H9 (cell line): ENCODE results near the gene ADA. TPM values are rescaled to one million over a fixed set of nuclear protein-coding genes. Genes with fewer than 3 reads are reported as not detected.

Experiments used
- DNase-seq: peaks from one replicate; pipeline ENCODE4 v3.0.0-alpha.2; 2017
- H2AFZ ChIP-seq: one replicate; pipeline ENCODE4 v1.6.1; 2013; ENCODE audit warnings: mild to moderate bottlenecking, low read length, control low read depth, moderate library complexity
- H2AK5ac ChIP-seq: 2 replicates; pipeline ENCODE4 v1.6.1; 2013; ENCODE audit warnings: low read length, control low read depth, mixed read lengths; ENCODE audit not compliant: insufficient read length
- H2BK120ac ChIP-seq: one replicate; pipeline ENCODE4 v1.6.1; 2013; ENCODE audit warnings: low read depth, mild to moderate bottlenecking, low read length, control low read depth, inconsistent platforms; ENCODE audit not compliant: poor library complexity, severe bottlenecking
- H2BK12ac ChIP-seq: 2 replicates; pipeline ENCODE4 v1.6.1; 2013; ENCODE audit warnings: low read length, control low read depth, mixed read lengths, low read depth; ENCODE audit not compliant: insufficient read length
- H2BK15ac ChIP-seq: 2 replicates; pipeline ENCODE4 v1.6.1; 2013; ENCODE audit warnings: low read depth, low read length, control low read depth
- H2BK20ac ChIP-seq: one replicate; pipeline ENCODE4 v1.6.1; 2013; ENCODE audit warnings: low read depth, mild to moderate bottlenecking, low read length, control low read depth, inconsistent platforms; ENCODE audit not compliant: poor library complexity, severe bottlenecking
- H2BK5ac ChIP-seq: 2 replicates; pipeline ENCODE4 v1.6.1; 2013; ENCODE audit warnings: low read length, control low read depth, mixed read lengths; ENCODE audit not compliant: insufficient read length
- H3K14ac ChIP-seq: 2 replicates; pipeline ENCODE4 v1.6.1; 2013; ENCODE audit warnings: low read length, control low read depth; ENCODE audit not compliant: insufficient read depth
- H3K18ac ChIP-seq: 2 replicates; pipeline ENCODE4 v1.6.1; 2013; ENCODE audit warnings: low read depth, mild to moderate bottlenecking, mixed read lengths, low read length, control low read depth; ENCODE audit not compliant: insufficient read length
- H3K23ac ChIP-seq: 2 replicates; pipeline ENCODE4 v1.6.1; 2013; ENCODE audit warnings: low read length, control low read depth, mixed read lengths, low read depth; ENCODE audit not compliant: insufficient read length
- H3K23me2 ChIP-seq: 2 replicates; pipeline ENCODE4 v1.6.1; 2013; ENCODE audit warnings: low read depth, mild to moderate bottlenecking, mixed read lengths, low read length, control low read depth; ENCODE audit not compliant: insufficient read length, poor library complexity, severe bottlenecking
- H3K27ac ChIP-seq: 2 replicates; pipeline ENCODE4 v1.5.1; 2013; ENCODE audit warnings: low read length, control low read depth, mixed read lengths, low read depth; ENCODE audit not compliant: insufficient read length
- H3K27me3 ChIP-seq: 2 replicates; pipeline ENCODE4 v1.6.1; 2013; ENCODE audit warnings: low read length, control low read depth, inconsistent platforms; ENCODE audit not compliant: insufficient read depth
- H3K4ac ChIP-seq: 2 replicates; pipeline ENCODE4 v1.6.1; 2013; ENCODE audit warnings: low read depth, mild to moderate bottlenecking, control low read depth, inconsistent platforms, low read length, moderate library complexity
- H3K4me1 ChIP-seq: 2 replicates; pipeline ENCODE4 v1.6.1; 2013; ENCODE audit warnings: low read length, control low read depth, inconsistent platforms; ENCODE audit not compliant: insufficient read depth
- H3K4me2 ChIP-seq: 2 replicates; pipeline ENCODE4 v1.6.1; 2013; ENCODE audit warnings: low read length, control low read depth, mixed read lengths; ENCODE audit not compliant: insufficient read length, insufficient read depth
- H3K56ac ChIP-seq: 2 replicates; pipeline ENCODE4 v1.6.1; 2013; ENCODE audit warnings: low read depth, mild to moderate bottlenecking, mixed read lengths, low read length, control low read depth; ENCODE audit not compliant: insufficient read length
- H3K79me1 ChIP-seq: 2 replicates; pipeline ENCODE4 v1.6.1; 2013; ENCODE audit warnings: low read depth, mild to moderate bottlenecking, moderate library complexity, low read length, control low read depth, inconsistent platforms; ENCODE audit not compliant: insufficient read depth, poor library complexity, severe bottlenecking
- H3K79me2 ChIP-seq: 2 replicates; pipeline ENCODE4 v1.6.1; 2013; ENCODE audit warnings: low read length, control low read depth, inconsistent platforms; ENCODE audit not compliant: insufficient read depth
- H3K9ac ChIP-seq: 2 replicates; pipeline ENCODE4 v1.6.1; 2013; ENCODE audit warnings: low read length, control low read depth, mixed read lengths; ENCODE audit not compliant: insufficient read length; ENCODE audit errors: extremely low read depth
- H3K9me3 ChIP-seq: one replicate; pipeline ENCODE4 v1.6.1; 2013; ENCODE audit warnings: low read depth, low read length, inconsistent platforms; ENCODE audit not compliant: control insufficient read depth
- H3T11ph ChIP-seq: one replicate; pipeline ENCODE4 v1.6.1; 2013; ENCODE audit warnings: mild to moderate bottlenecking, low read length, control low read depth, inconsistent platforms
- H4K20me1 ChIP-seq: one replicate; pipeline ENCODE4 v1.6.1; 2013; ENCODE audit not compliant: control insufficient read depth, insufficient read length, insufficient read depth
- H4K5ac ChIP-seq: 2 replicates; pipeline ENCODE4 v1.6.1; 2013; ENCODE audit warnings: low read depth, mild to moderate bottlenecking, mixed read lengths, low read length, control low read depth; ENCODE audit not compliant: insufficient read length
- H4K8ac ChIP-seq: replicated peaks from 2 replicates; pipeline ENCODE4 v1.6.1; 2013; ENCODE audit warnings: low read length, control low read depth, mixed read lengths, low read depth; ENCODE audit not compliant: insufficient read length
- H4K91ac ChIP-seq: 2 replicates; pipeline ENCODE4 v1.6.1; 2013; ENCODE audit warnings: low read depth, mild to moderate bottlenecking, moderate library complexity, mixed read lengths, low read length, control low read depth; ENCODE audit not compliant: insufficient read length
- H3K27ac Mint-ChIP-seq, 3 experiments: 2 replicates in 2 of 3; 3 replicates in 1 of 3; pipeline ENCODE4 v1.8.0; 2020 to 2021; ENCODE audit warnings: mixed read lengths in 3 of 3, mild to moderate bottlenecking in 1 of 3, moderate library complexity in 1 of 3
- H3K27me3 Mint-ChIP-seq: 2 replicates; pipeline ENCODE4 v1.8.0; 2021; ENCODE audit warnings: low read depth, mild to moderate bottlenecking, moderate library complexity, mixed read lengths
- H3K36me3 Mint-ChIP-seq, 3 experiments: 2 replicates in 2 of 3; 3 replicates in 1 of 3; pipeline ENCODE4 v1.8.0; 2020 to 2021; ENCODE audit warnings: low read depth in 3 of 3, mixed read lengths in 3 of 3; ENCODE audit not compliant: insufficient read depth in 1 of 3
- H3K4me1 Mint-ChIP-seq, 2 experiments: 2 replicates each; pipeline ENCODE4 v1.8.0; 2020; ENCODE audit warnings: mixed read lengths in 2 of 2
- H3K4me3 Mint-ChIP-seq, 2 experiments: 2 replicates in 1 of 2; 3 replicates in 1 of 2; pipeline ENCODE4 v1.8.0; 2020 to 2021; ENCODE audit warnings: mild to moderate bottlenecking in 2 of 2, mixed read lengths in 2 of 2, moderate library complexity in 1 of 2
- H3K9me3 Mint-ChIP-seq, 2 experiments: 2 replicates in 1 of 2; 3 replicates in 1 of 2; pipeline ENCODE4 v1.8.0; 2020; ENCODE audit warnings: mild to moderate bottlenecking in 2 of 2, mixed read lengths in 2 of 2, moderate library complexity in 1 of 2
- WGBS: extraction: QIAGEN DNeasy Blood & Tissue Kit; methylation state at CpG from one replicate; pipeline ENCODE4 v1.1.7; 2013; ENCODE audit warnings: missing lambda C conversion rate, low lambda C conversion rate, mixed read lengths; ENCODE audit not compliant: insufficient read length; ENCODE audit errors: extremely low coverage; 5-methylcytosine and 5-hydroxymethylcytosine counted together
- total RNA-seq: library from RNA; stranded (reverse); gene quantifications from 2 replicates; pipeline ENCODE4 v1.2.1, GENCODE V29; 2021
- TF ChIP-seq, protein P1 (sequence below): fragments of 200-600 bp; sonication (generic); conservative IDR thresholded peaks from 3 replicates; pipeline ENCODE4 v1.8.0; 2021; ENCODE audit warnings: antibody characterized with exemption, mild to moderate bottlenecking

Gene ADA
- total RNA-seq, 1 experiment from 2014 or later: 22.0 TPM

DNA sequence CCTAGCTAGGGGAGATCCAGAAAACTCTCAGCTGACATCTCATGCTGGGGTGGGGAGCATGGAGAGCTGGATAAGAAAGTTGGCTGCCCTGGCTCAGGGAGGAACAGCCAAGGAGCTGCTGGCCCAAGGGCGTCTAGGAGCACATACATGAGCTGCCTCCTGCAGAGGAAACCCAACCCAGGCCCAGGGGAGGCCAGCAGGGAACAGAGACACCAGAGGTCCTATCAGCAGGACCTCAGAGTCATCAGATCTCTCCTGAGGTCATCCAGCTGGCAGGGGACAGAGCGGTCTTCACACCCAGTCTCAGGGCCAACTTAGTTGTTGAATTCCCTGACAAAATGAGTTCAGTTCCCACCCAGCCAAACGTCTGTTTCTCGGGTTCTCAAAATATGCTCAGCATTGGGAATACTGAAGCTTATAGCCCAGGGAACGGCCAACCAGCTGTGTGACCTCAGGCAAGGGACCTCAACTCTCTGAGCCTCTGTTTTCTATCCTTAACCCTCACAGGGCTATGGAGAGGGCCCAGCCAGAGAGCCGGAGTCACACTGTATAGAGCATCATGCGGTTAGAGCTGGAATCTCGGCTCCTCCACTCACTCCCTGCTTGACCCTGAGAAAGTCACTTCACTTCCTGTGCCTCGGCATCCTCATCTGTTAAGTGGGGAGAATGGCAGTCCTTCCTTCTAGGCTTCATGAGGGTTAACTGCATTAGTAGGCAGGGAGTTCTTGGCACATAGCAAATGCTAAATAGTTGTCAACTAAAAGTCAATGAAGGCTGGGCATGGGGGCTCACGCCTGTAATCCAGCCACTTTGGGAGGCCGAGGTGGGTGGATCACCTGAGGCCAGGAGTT, 13.8 kb downstream of the ADA start:
- Histone ChIP-seq H3K56ac (no peak overlapping the region), H3K9me3 (no peaks in the 10 kb centered on the region), H3K4me1 (peaks cover 8% of the 10 kb centered on the region; the same call in 1 of the 2 replicates), H3K14ac (no peak overlapping the region), H2AFZ (no peak overlapping the region), H3T11ph (no peak overlapping the region), H2BK12ac (no peak overlapping the region), H3K23me2 (no peaks in the 10 kb centered on the region), H2BK5ac (no peak overlapping the region), H3K18ac (no peak overlapping the region), H3K9ac (no peak overlapping the region), H4K20me1 (no peaks in the 10 kb centered on the region), H2BK15ac (no peak overlapping the region), H2AK5ac (no peak overlapping the region), H2BK20ac (no peak overlapping the region), H3K4ac (no peak overlapping the region), H3K23ac (no peak overlapping the region), H3K4me2 (no peak overlapping the region), H4K91ac (no peak overlapping the region), H4K8ac (no peak overlapping the region), H4K5ac (no peak overlapping the region), H2BK120ac (no peak overlapping the region), H3K79me2 (no peaks in the 10 kb centered on the region), H3K27me3 (no peaks in the 10 kb centered on the region), H3K79me1 (no peaks in the 10 kb centered on the region), H3K27ac (no peak overlapping the region)
- WGBS: no CpG with 5 or more reads among the region's 11 CpGs
- H3K4me1 Mint-ChIP-seq: peaks cover 17 to 21% of the 10 kb centered on the region in 2 experiments
- no peak overlapping the region for H3K4me3 Mint-ChIP-seq
- no peak overlapping the region for H3K27ac Mint-ChIP-seq
- H3K9me3 Mint-ChIP-seq: peaks cover 2 to 4% of the 10 kb centered on the region in 2 experiments; a peak in 1 of 5 replicates
- DNase-seq: no peak
- H3K36me3 Mint-ChIP-seq: peaks cover 0 to 17% (median 12%) of the 10 kb centered on the region in 3 experiments; a peak in 6 of 7 replicates
- no peaks in the 10 kb centered on the region for H3K27me3 Mint-ChIP-seq
- TF ChIP-seq, protein P1, sequence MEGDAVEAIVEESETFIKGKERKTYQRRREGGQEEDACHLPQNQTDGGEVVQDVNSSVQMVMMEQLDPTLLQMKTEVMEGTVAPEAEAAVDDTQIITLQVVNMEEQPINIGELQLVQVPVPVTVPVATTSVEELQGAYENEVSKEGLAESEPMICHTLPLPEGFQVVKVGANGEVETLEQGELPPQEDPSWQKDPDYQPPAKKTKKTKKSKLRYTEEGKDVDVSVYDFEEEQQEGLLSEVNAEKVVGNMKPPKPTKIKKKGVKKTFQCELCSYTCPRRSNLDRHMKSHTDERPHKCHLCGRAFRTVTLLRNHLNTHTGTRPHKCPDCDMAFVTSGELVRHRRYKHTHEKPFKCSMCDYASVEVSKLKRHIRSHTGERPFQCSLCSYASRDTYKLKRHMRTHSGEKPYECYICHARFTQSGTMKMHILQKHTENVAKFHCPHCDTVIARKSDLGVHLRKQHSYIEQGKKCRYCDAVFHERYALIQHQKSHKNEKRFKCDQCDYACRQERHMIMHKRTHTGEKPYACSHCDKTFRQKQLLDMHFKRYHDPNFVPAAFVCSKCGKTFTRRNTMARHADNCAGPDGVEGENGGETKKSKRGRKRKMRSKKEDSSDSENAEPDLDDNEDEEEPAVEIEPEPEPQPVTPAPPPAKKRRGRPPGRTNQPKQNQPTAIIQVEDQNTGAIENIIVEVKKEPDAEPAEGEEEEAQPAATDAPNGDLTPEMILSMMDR: no peak
